NCI-H2227 (cell line): Measurements from ENCODE around the gene KRTAP4-8.
A peak's percentile ranks its signal among the peaks of the same experiment; 100 is the strongest.
"Not testable (repeated sequence)": the region's sequence is repeated elsewhere in the genome, so short reads cannot be mapped to it uniquely, and the experiment has no call there.

Experiments
- DNase-seq: peaks from one replicate; lab custom pipeline; 2025; ENCODE audit not compliant: unreplicated experiment; lab: John Stamatoyannopoulos, UW

The KRTAP4-8 gene

GRCh38 chr17:41108728-41109386 is 10.9 kb upstream of the KRTAP4-8 start:
- not testable (repeated sequence) for DNase-seq

GRCh38 chr17:41107941-41108450 is 10.1 kb upstream of the KRTAP4-8 start:
- DNase-seq, result no peak

DNA sequence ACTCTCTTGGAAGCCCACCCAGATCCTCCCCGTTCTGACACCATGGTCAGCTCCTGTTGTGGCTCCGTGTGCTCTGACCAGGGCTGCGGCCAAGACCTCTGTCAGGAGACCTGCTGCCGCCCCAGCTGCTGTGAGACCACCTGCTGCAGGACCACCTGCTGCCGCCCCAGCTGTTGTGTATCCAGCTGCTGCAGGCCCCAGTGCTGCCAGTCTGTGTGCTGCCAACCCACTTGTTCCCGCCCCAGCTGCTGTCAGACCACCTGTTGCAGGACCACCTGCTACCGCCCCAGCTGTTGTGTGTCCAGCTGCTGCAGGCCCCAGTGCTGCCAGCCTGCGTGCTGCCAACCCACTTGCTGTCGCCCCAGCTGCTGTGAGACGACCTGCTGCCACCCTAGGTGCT is 7.4 kb upstream of the KRTAP4-8 start, which contains the start of gene KRTAP4-9:
Gene KRTAP4-9, plus strand, starts transcription at position 43 of the 400 bp plus-strand sequence. Its CDS starts 0 bp downstream, at position 43.
- DNase-seq, result not testable (repeated sequence)

DNA sequence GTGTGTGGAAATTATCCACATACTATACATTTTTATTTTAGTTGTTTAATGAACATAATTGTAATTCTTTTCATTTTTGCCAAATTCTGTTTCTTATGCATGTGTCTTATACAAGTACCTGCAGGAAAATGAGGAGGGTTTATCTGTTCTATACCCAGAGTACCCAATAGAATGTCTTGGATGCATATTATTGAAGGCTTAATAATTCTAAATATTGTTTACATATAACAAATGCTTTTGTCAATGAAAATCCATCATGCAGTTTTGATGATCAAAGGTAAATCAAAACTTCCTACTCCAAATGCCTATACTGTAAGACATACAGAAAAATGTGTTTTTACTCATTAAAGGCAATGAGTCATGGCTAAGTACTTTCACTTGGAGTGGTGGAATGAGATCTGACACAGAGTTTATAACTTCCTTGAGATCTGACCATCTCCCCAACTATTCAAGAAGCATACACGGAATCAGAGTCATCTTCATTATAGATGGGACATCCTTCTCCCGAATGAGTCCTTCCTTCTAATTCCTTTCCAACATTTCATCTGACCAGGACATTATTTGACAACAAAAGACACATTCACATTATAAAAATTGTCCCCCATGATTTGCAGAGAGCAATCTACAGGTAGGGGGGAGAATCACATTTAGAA is 6.6 kb upstream of the KRTAP4-8 start:
- not testable (repeated sequence) for DNase-seq

GRCh38 chr17:41103896-41104295 is 6.0 kb upstream of the KRTAP4-8 start:
- DNase-seq, result no peak

GRCh38 chr17:41101586-41102259 is 3.8 kb upstream of the KRTAP4-8 start, which contains the start of gene KRTAP4-16:
Gene KRTAP4-16 (minus strand): TSS chr17:41102209. CDS start chr17:41102209, 0 bp downstream.
- DNase-seq, result peak; percentile 36

- not testable (repeated sequence) for DNase-seq
Measured at GRCh38 chr17:41099682-41100480, 1.9 kb upstream of the KRTAP4-8 start.

DNA sequence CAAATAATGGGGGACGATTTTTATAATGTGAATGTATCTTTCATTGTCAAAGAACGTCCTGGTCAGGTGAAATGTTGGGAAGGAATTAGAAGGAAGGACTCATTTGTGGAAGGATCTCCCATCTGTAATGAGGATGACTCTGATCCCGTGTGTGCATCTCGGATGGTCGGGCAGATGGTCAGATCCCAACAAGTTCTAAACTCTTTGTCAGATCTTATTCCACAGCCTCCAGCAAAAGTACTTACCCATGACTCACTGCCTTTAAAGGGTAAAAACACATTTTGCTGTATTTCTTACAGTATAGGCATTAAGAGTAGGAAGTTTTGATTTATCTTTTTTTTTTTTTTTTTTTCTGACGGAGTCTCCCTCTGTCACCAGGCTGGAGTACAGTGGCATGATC is 539 bp upstream of the KRTAP4-8 start:
- DNase-seq, result no peak

- no peak for DNase-seq
Measured at GRCh38 chr17:41096055-41096454, 1.9 kb downstream of the KRTAP4-8 start.

GRCh38 chr17:41088760-41089352 is 9.1 kb downstream of the KRTAP4-8 start:
- not testable (repeated sequence) for DNase-seq

DNA sequence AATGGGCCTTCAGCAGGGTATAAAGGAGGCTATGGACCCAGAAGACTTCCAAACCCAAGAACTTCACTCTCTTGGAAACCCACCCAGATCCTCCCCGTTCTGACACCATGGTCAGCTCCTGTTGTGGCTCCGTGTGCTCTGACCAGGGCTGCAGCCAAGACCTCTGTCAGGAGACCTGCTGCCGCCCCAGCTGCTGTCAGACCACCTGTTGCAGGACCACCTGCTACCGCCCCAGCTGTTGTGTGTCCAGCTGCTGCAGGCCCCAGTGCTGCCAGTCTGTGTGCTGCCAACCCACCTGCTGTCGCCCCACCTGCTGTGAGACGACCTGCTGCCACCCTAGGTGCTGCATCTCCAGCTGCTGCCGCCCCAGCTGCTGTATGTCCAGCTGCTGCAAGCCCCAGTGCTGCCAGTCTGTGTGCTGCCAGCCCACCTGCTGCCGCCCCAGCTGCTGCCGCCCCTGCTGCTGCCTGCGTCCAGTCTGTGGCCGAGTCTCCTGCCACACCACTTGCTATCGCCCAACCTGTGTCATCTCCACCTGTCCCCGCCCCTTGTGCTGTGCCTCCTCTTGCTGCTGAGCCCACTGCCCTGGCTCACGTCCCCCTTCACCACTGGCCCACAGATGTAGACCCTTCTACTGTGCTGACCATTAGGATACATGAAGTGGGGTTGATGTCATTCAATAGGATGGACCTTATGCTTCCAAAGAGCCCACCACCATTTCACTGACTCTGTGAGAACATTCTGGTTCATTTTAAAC is 13.7 kb downstream of the KRTAP4-8 start, which contains the start of gene KRTAP4-7:
Gene KRTAP4-7, plus strand, starts transcription at position 51 of the 757 bp plus-strand sequence. Its CDS starts 57 bp downstream, at position 108.
- DNase-seq, result not testable (repeated sequence)

GRCh38 chr17:41083427-41083826 is 14.5 kb downstream of the KRTAP4-8 start:
- not testable (repeated sequence) for DNase-seq

- DNase-seq, result no peak
Measured at GRCh38 chr17:41082626-41083025, 15.3 kb downstream of the KRTAP4-8 start.

- no peak for DNase-seq
Measured at GRCh38 chr17:41076788-41077187, 21.2 kb downstream of the KRTAP4-8 start.

- no peak for DNase-seq
Measured at GRCh38 chr17:41073676-41074075, 24.3 kb downstream of the KRTAP4-8 start.

GRCh38 chr17:41071606-41072360 is 26.2 kb downstream of the KRTAP4-8 start:
- DNase-seq, result no peak

DNA sequence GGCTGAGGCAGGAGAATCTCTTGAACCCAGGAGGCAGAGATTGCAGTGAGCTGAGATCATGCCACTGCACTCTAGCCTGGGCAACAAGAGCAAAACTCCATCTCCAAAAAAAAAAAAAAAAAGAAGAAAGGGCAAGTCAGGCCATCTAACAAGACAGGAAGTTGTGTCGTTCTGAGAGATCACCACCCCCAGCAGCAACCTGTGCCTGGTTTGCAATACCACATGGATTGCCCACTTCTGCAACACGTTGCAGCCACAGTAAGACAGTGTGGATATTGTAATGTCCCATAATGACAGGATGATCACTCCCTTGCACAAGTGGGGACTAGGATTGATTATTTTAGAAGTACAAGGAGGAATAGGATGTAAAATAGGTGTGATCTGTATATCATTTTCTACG is 28.9 kb downstream of the KRTAP4-8 start:
- DNase-seq, result no peak

DNA sequence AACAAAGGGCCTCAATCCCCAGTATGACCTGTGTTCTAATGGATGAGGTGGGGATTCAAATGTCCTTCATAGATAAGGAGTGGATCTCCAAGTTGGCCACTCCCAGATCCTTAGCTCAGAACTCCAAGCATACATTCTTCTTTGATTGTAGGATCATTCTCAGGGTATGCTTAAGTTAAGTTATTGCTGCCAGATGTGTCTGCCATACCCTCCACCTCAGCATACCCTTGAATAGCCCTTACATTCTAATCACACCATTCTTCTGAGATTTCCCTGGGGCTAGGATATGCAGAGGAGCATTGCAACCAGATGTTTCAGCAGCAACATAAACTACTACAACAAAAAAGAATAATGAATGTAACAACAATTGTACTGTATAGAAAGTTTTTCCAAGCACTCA is 30.7 kb downstream of the KRTAP4-8 start:
- no peak for DNase-seq
